IPS-18c (cell line): ENCODE results near the gene INPP4A.

Source experiments
- H3K4me3 ChIP-seq: 2 replicates; pipeline ENCODE4 v1.7.0; 2013; ENCODE audit warnings: low read depth, mild to moderate bottlenecking, low read length, moderate library complexity; ENCODE audit not compliant: insufficient read depth
- H3K9me3 ChIP-seq: one replicate; pipeline ENCODE4 v1.6.1; 2013; ENCODE audit warnings: mild to moderate bottlenecking, low read length, moderate library complexity; ENCODE audit not compliant: control insufficient read depth, insufficient read depth

Gene INPP4A

GRCh38 chr2:98498703-98499440, 54.2 kb downstream of the INPP4A start:
- H3K9me3 ChIP-seq = peaks cover 8% of the 10 kb centered on the region
- no peak overlapping the region for H3K4me3 ChIP-seq

DNA sequence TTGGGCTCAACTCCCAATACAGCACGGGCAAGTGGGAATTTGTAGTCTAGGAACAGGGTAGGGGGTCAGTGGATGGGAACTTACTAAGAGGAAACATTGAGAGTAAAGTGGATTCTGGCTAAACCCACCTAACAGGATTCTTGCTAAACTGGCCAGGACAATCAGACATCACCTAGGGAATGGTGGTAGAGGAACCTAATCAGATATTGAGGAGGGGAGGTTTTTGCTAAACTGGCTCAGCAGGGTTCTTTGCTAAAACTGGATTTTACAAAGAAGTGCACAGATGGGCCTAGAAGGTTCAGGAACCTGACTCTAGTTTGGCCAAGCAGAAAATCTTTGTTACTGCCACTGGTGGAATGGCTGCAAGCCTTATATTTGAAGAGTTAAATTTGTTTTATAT, 55.9 kb downstream of the INPP4A start:
- H3K4me3 ChIP-seq = no peak overlapping the region
- H3K9me3 ChIP-seq = peaks cover 4% of the 10 kb centered on the region

DNA sequence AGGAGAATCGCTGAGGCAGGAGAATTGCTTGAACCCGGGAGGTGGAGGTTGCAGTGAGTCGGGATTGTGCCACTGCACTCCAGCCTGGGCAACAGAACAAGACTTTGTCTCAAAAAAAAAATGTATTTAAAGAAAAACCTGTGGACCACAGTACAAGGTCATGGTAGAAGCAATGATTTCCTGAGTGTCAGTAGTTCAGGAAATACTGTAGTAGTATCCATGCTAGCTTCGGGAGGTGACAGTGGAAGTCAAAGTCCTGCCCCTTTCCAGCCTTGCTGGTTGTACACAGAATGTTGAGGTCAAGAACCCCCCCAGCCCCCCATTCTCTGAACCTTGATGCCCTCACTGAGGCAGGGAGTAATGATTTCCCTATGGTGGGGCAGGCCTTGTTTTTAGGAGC, 56.6 kb downstream of the INPP4A start:
- Histone ChIP-seq H3K4me3 (no peak overlapping the region), H3K9me3 (no peaks in the 10 kb centered on the region)

DNA sequence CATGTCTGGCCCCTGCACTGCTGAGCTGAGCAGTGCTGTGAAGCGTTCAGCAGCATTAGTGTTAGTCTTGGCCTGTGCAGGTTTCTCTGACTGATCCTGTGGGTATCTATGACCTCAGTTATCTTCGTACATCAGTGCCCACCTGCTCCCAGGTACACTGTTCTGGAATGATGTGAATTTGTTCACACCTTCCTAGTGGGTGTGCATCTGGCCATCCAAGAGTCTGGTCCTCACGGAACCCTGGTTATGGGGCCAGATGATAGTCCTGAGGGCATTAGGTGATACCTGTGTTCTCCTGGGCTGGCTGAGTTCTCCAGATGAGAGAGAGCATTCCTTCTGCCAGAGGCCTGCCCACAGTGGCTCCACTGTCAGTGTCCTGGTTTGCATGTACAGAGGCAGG, 57.2 kb downstream of the INPP4A start:
- H3K9me3 ChIP-seq = no peaks in the 10 kb centered on the region

DNA sequence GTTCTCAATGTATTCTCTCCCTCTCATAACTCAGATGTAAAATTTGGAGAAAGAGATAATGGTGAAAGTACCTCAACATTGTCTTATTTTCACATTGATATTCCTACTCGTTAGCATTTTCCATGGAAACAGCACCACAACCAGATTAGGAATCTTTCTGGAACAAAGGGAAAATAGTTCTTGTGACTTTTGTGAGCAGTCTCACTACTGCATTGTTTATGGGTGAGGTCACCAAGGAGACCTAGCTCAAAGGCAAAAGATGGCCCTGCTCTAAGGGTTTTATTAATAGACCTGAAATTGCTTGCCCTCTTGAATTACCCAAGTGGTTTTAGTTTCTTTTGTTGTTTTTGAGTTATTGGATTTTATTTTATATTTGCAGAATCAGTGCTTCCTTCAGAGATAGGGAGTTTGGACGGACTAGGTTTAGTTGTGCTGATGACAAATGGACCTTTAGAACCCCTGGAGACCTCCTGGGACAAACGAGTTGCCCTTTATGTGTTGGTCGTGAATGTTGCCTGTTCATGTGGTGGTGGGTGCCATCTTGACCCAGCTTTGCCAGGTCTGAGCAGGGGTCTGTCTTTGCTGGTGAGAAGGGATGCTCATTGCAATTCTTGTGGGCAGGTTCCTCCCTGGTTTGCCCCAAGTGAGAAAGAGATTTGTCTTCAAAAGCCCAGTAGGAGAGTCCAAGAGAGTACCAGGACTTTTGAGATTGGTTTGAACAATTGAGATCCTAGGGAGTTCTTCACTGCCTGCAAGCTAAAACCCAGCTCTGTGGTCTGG, 58.1 kb downstream of the INPP4A start:
- H3K4me3 ChIP-seq = no peak overlapping the region
- no peaks in the 10 kb centered on the region for H3K9me3 ChIP-seq

More for the DNA sequence above, 57.2 kb downstream of the INPP4A start:
- H3K4me3 ChIP-seq = no peak overlapping the region

GRCh38 chr2:98503481-98504105, 58.9 kb downstream of the INPP4A start:
- no peaks in the 10 kb centered on the region for H3K9me3 ChIP-seq
- no peak overlapping the region for H3K4me3 ChIP-seq

DNA sequence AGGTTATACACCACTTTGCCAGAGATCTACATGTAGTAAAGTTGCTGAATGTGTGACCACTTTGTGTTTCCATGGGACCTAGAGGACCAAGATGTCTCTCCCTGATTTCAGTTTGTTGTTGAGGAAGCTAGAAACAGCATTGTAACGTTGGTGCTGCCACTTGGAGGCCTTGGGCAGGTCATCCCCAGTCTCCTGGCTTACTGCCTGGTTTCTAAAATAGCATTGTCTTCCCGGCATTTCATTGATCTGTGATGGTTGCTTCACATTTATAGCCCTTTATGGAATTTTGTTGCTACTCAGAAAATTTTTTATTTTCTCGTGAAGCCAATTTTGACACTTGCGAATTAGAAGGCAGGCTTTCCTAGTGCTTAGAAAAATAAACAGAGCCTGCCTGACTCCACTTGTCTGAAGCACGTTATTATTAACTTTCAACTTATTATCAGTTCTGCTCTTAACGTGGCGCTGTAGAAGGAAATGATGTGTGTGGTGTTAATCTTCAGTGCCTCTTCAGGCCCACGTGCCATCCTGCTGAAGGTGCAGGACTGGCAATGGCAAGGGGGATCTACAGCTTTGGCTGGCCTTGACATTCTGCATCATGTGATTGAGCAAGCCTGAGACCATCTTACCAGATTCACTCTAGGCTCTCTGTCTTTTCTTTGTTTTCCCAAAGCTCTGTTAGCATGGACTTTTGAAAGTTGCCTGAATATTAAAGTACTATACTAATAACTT, 59.9 kb downstream of the INPP4A start:
- Histone ChIP-seq H3K4me3 (no peak overlapping the region), H3K9me3 (no peaks in the 10 kb centered on the region)

DNA sequence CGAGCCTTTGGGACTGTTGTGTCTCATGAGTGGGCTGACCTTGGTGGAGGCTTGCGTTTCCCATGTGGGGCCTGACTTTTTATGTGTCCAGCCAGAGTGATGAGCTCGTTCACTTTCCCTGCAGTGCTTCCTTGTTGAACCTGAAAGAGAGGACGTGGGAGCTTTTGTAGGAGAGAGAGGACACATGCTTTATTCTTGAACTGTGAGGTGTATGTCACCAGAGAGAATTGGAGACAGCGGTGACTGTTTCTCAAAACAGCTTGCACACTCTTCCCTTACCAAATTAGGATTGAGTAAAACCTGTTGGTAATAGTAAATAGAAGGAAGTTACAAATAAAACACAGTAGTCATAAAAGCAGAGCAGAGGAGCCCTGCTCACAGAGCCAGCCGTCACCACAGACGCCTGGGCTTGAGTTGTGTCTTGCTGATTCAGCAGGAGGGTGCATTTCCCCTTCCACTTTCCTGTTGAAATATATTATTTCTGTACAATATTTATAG, 60.7 kb downstream of the INPP4A start:
- H3K4me3 ChIP-seq = no peak overlapping the region

DNA sequence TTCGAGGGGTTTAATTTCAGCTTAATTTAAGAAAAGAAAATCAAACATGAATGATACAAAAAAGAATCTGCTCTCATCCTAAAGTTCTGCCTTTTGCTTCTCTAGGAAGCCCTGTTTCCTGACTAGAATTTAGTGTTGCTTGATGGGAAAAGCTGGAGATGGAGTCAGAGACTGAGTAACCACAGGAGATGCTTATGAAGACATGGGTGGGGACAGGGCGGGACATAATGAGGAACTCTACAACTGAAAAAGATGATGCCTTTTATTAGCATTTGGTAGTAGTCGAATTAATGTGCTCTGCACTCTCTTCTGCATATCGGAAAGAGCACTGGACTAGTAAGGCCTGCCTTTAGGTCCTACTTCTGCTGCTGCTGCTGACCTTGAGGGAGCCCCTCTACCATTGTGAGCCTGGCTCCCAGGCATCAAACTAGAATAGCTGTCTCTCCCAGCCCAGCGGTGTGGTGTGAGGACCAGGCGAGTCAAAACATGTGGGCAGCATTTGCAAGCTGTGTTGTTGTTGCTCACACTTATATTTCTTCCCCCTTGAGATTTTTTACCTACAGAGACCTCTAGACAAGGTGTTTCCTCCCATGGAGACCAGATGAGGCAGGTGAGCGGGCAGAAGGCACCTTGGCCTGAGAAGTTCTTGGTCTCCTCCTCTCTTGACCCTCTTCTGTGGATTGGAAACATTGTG, 61.5 kb downstream of the INPP4A start:
- no peaks in the 10 kb centered on the region for H3K9me3 ChIP-seq
- no peak overlapping the region for H3K4me3 ChIP-seq

More for the DNA sequence above, 60.7 kb downstream of the INPP4A start:
- no peaks in the 10 kb centered on the region for H3K9me3 ChIP-seq

DNA sequence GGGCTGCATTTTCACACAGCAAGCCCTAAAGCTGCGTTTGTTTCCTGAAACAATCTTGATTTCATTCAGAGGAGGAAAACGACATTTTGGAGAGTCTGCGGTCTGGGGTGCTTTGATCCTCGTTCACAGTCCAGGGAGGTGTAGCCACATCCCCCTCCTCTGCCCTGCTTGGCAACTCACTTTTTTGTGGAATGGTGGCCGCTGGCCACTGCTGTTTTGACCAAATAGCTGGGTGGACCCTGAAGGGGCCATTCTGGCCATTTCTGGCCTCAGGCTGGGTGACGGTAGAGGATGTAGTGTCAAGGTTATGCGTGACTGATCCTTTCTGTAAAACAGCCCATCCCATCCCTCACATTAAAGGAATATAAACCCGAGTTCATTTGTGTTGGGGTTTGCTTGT, 62.2 kb downstream of the INPP4A start:
- Histone ChIP-seq H3K4me3 (no peak overlapping the region), H3K9me3 (no peaks in the 10 kb centered on the region)

DNA sequence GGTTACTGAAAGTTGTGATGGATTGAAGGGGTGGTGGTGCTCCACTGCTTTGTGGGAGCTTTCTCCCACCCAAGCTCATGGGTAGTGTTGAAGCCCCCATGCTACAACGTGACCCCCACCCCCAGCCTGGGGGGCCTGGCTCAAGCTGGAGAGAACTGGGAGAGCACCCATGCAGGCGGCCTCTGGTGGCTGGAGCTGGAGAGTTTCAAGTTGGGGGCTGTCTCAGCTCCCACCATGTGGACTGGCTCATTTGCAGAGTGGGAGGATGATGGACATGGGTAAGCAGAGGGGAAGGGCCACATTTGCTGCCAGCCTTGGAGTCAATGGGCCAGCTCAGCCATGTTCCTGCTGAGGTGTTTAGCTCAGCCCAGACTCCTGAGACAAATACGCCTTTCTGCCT, 62.8 kb downstream of the INPP4A start:
- H3K9me3 ChIP-seq = no peaks in the 10 kb centered on the region

GRCh38 chr2:98507891-98508708, 63.4 kb downstream of the INPP4A start:
- Histone ChIP-seq H3K4me3 (no peak overlapping the region), H3K9me3 (no peaks in the 10 kb centered on the region)

More for the DNA sequence above, 62.8 kb downstream of the INPP4A start:
- no peak overlapping the region for H3K4me3 ChIP-seq

DNA sequence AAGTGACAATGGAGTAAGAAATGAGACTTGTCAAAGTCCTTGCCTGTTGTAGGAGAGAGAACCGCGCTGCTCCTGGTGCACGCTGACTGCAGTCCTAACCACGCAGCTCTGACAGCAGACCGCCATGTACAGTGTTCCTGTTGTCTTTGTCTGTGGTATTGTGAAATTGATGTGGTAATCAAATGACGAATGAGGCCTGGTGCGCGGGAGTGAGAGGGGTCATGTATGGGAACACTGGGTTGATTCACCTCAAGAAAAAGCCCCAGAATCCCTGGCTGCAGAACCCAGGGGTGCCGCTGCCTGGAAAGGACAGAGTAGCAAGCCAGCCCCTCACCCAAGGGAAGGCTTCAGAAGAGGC, 64.0 kb downstream of the INPP4A start:
- no peak overlapping the region for H3K4me3 ChIP-seq

DNA sequence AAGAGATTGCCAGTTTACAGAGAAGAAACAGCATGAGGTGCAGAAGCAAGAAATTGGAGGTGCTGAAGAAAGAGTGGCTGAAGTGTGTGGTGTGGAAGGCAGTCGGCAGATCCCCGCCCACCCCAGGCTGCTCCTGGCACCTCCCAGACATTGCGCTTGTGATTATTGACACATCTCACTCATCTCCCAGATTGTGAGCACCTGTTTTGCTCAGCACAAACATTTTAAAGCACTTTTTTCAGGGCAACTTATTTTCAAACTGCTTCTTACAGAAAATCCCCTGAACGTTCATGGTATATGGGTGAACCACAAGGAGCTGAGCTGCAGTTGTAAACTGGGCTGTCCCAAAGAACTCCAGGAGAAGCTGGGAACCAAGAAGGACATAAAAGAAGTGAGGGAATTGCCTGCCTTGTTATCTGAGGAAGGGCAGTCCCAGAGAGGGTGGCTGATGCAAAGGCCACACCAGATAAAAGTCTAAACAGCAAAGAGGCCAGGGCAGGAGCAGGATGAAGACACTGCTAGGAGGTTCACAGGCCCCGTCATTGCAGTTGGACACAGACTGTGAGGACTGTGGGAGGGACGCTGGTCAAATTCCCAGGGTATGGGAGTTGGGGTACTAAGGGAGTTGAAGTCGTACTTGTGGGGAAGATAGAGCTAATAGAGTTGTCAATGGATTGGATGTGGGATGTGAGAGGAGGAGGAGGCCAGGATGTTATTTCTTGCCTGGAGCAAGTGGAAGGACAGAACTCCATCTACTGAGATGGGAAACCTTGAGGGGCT, 65.1 kb downstream of the INPP4A start:
- no peak overlapping the region for H3K4me3 ChIP-seq
- no peaks in the 10 kb centered on the region for H3K9me3 ChIP-seq

More for the DNA sequence above, 64.0 kb downstream of the INPP4A start:
- no peaks in the 10 kb centered on the region for H3K9me3 ChIP-seq

- H3K9me3 ChIP-seq = no peaks in the 10 kb centered on the region
These were observed 65.6 kb downstream of the INPP4A start for GRCh38 chr2:98510322-98510662.

More at GRCh38 chr2:98510322-98510662, 65.6 kb downstream of the INPP4A start:
- no peak overlapping the region for H3K4me3 ChIP-seq
